K562 (cell line): ENCODE results near the gene PAPSS2. TPM values are rescaled to one million over a fixed set of nuclear protein-coding genes. Genes with fewer than 3 reads are reported as not detected.

Experiments
- ATAC-seq: fragments of 200-7000 bp; cut with Tn5 transposase; 3 replicates; pipeline ENCODE4 v1.9.1; 2020; ENCODE audit warnings: moderate library complexity
- BruUV-seq: library from RNA; stranded (reverse); fragments of 400-500 nt; replicated peaks from 2 replicates; lab custom pipeline; 2021; lab: Mats Ljungman, UMichigan
- CTCF ChIA-PET: fragments of 300-600 bp; formaldehyde crosslinking; extraction: SDS; loops from one replicate; lab custom pipeline; 2021; ENCODE audit warnings: low intra/inter-chr PET ratio; lab: Yijun Ruan, JAX
- POLR2A ChIA-PET: fragments of 300-600, 350-650 bp; sonication (Branson Sonifier 250); formaldehyde crosslinking; extraction: SDS; loops from one replicate; lab custom pipeline; 2021; ENCODE audit warnings: antibody characterized with exemption, inconsistent platforms; lab: Yijun Ruan, JAX
- DNase-seq, 4 experiments: peaks; one replicate each; pipeline versions ENCODE4 v3.0.0 to v3.0.0-alpha.2; 2011 to 2018; ENCODE audit warnings: low spot score in 3 of 4, mixed read lengths in 3 of 4; ENCODE audit errors: extremely low read depth in 1 of 4
- FAIRE-seq: peaks from 2 replicates; lab custom pipeline; 2011; peaks lifted over from hg19 to GRCh38; lab: Jason Lieb, UNC
- H2AFZ ChIP-seq: 2 replicates; pipeline ENCODE4 v1.6.0; 2011; ENCODE audit warnings: low read depth, low read length, control low read depth, inconsistent platforms
- H3K27ac ChIP-seq: fragments of 200-600 bp; 3 replicates; pipeline ENCODE4 v1.8.0; 2011; ENCODE audit warnings: low read depth, mild to moderate bottlenecking, control low read depth, inconsistent platforms, low read length, moderate library complexity, mixed read lengths; ENCODE audit errors: extremely low read depth
- H3K27me3 ChIP-seq, 2 experiments: fragments of 300-600 bp in 1 of 2; 2 replicates in 1 of 2; 3 replicates in 1 of 2; pipeline versions ENCODE4 v1.6.0 to v1.8.0; 2011; ENCODE audit warnings: inconsistent platforms in 2 of 2, low read length in 2 of 2, mild to moderate bottlenecking in 1 of 2, mixed read lengths in 1 of 2, moderate library complexity in 1 of 2; ENCODE audit not compliant: control insufficient read depth in 2 of 2, insufficient read depth in 2 of 2
- H3K36me3 ChIP-seq: fragments of 300-600 bp; 3 replicates; pipeline ENCODE4 v1.8.0; 2011; ENCODE audit warnings: mild to moderate bottlenecking, low read length, inconsistent platforms; ENCODE audit not compliant: control insufficient read depth, insufficient read depth
- H3K4me1 ChIP-seq, 2 experiments: fragments of 200-600 bp in 1 of 2; replicated peaks in 1 of 2; 2 replicates in 1 of 2; 3 replicates in 1 of 2; pipeline versions ENCODE4 v1.5.1 to v1.8.0; 2011; ENCODE audit warnings: inconsistent platforms in 2 of 2, low read length in 2 of 2, mild to moderate bottlenecking in 1 of 2, mixed read lengths in 1 of 2, moderate library complexity in 1 of 2; ENCODE audit not compliant: control insufficient read depth in 2 of 2, insufficient read depth in 2 of 2
- H3K4me2 ChIP-seq: 2 replicates; pipeline ENCODE4 v1.6.1; 2011; ENCODE audit warnings: low read length, control low read depth, inconsistent platforms, mixed read lengths; ENCODE audit not compliant: insufficient read depth
- H3K4me3 ChIP-seq: fragments of 200-600 bp; sonication (generic), shearing (Covaris generic); 2 replicates; pipeline ENCODE4 v1.5.1; 2016; ENCODE audit warnings: control low read depth, inconsistent platforms
- H3K79me2 ChIP-seq: fragments of 200-600 bp; 3 replicates; pipeline ENCODE4 v1.8.0; 2011; ENCODE audit warnings: low read length, inconsistent platforms; ENCODE audit not compliant: control insufficient read depth, insufficient read depth
- H3K9ac ChIP-seq, 2 experiments: 2 replicates each; pipeline versions ENCODE4 v1.6.0 to v1.6.1; 2011; ENCODE audit warnings: low read depth in 2 of 2, low read length in 2 of 2, control low read depth in 1 of 2, inconsistent platforms in 1 of 2, mild to moderate bottlenecking in 1 of 2, mixed read lengths in 1 of 2; ENCODE audit not compliant: insufficient read depth in 1 of 2
- H3K9me1 ChIP-seq: one replicate; pipeline ENCODE4 v1.6.0; 2011; ENCODE audit warnings: inconsistent platforms, mild to moderate bottlenecking, low read length, moderate library complexity; ENCODE audit not compliant: control insufficient read depth, insufficient read depth
- H3K9me3 ChIP-seq: replicated peaks from 2 replicates; pipeline ENCODE4 v1.5.1; 2011; ENCODE audit warnings: low read depth, low read length, inconsistent platforms; ENCODE audit not compliant: control insufficient read depth, insufficient read depth
- H4K20me1 ChIP-seq: replicated peaks from 2 replicates; pipeline ENCODE4 v1.6.1; 2011; ENCODE audit warnings: low read length, inconsistent platforms, mixed read lengths; ENCODE audit not compliant: control insufficient read depth, insufficient read depth
- ARID1B ChIP-seq: fragments of 450-650 bp; IDR thresholded peaks from 2 replicates; pipeline ENCODE4 v1.6.1; 2016; ENCODE audit warnings: antibody characterized with exemption, mild to moderate bottlenecking, inconsistent platforms
- ATF7 ChIP-seq: fragments of 450-650 bp; IDR thresholded peaks from 2 replicates; pipeline ENCODE4 v1.7.1; 2014; ENCODE audit warnings: mild to moderate bottlenecking, moderate library complexity
- HMG20A ChIP-seq: fragments of 450-650 bp; formaldehyde crosslinking; conservative IDR thresholded peaks from 2 replicates; pipeline ENCODE4 v1.4.0; 2020; ENCODE audit warnings: mild to moderate bottlenecking, mixed read lengths
- PHF8 ChIP-seq: fragments of 200-600 bp; sonication (generic); IDR thresholded peaks from 2 replicates; pipeline ENCODE4 v1.6.1; 2012; ENCODE audit warnings: mixed run types, mild to moderate bottlenecking, inconsistent platforms, low read length, moderate library complexity, borderline replicate concordance
- ZBED1 ChIP-seq: IDR thresholded peaks from 2 replicates; pipeline ENCODE4 v1.6.1; 2014
- ZEB2 ChIP-seq: fragments of 450-650 bp; IDR thresholded peaks from 2 replicates; pipeline ENCODE4 v1.6.1; 2016
- ZFP1 ChIP-seq: fragments of 450-650 bp; formaldehyde crosslinking; IDR thresholded peaks from 2 replicates; pipeline ENCODE4 v1.4.0; 2020; ENCODE audit warnings: mild to moderate bottlenecking, mixed read lengths
- ZNF668 ChIP-seq: fragments of 250-450 bp; sonication (Bioruptor Pico); IDR thresholded peaks from 2 replicates; pipeline ENCODE4 v1.8.0; 2022; ENCODE audit warnings: mild to moderate bottlenecking, inconsistent platforms
- WGBS: fragments of 100-300 bp; shearing (Covaris generic); methylation state at CpG from one replicate; pipeline ENCODE4 v1.1.6; 2016; ENCODE audit warnings: low coverage, mixed read lengths; ENCODE audit not compliant: insufficient coverage; ENCODE audit errors: missing lambda C conversion rate; 5-methylcytosine and 5-hydroxymethylcytosine counted together
- in situ Hi-C: fragments of 300-500 bp; cut with MboI; formaldehyde crosslinking; loops from 4 replicates; pipeline ENCODE4 v1.15.0; 2018; ENCODE audit warnings: inconsistent platforms, mixed read lengths
- intact Hi-C: fragments of 100-400 bp; cut with micrococcal nuclease; formaldehyde crosslinking; loops from 2 replicates; pipeline ENCODE4 v1.14.2; 2022
- polyA plus RNA-seq, 8 experiments: library from polyadenylated mRNA; depleted of rRNA in 4 of 8; stranded (reverse) in 5 of 8; unstranded in 3 of 8; fragments of >200 nt; fragmentation: Nextera tagmentation in 2 of 8; fragmentation: Illumina TruSeq in 1 of 8; extraction: Ambion mirVana in 2 of 8; extraction: Trizol in 1 of 8; gene quantifications; 2 replicates each; pipeline versions ENCODE4 v1.2.1 to v1.2.3, GENCODE V29; 2011 to 2014; ENCODE audit warnings: inconsistent platforms in 1 of 8, missing spikeins in 1 of 8
- total RNA-seq, 7 experiments: library from RNA; depleted of rRNA in 6 of 7; stranded (reverse); fragments of >200 nt in 6 of 7; fragmentation: Illumina TruSeq in 2 of 7; extraction: Trizol in 2 of 7; gene quantifications; 2 replicates each; pipeline versions ENCODE4 v1.2.1 to v1.2.3, GENCODE V29; 2011 to 2021; ENCODE audit warnings: low replicate concordance in 1 of 7
- TF ChIP-seq, protein P1 (sequence below), 2 experiments: fragments of 450-650 bp in 1 of 2; sonication (generic) in 1 of 2; formaldehyde crosslinking in 1 of 2; IDR thresholded peaks in 1 of 2; conservative IDR thresholded peaks in 1 of 2; 2 replicates each; pipeline versions ENCODE4 v1.6.1 to v1.8.1; 2016 to 2023; ENCODE audit warnings: mild to moderate bottlenecking in 2 of 2, moderate library complexity in 2 of 2, inconsistent platforms in 1 of 2, missing genetic modification reagents in 1 of 2

PAPSS2 gene
- total and polyA plus RNA-seq, 9 of the 15 experiments (the other 6 are each of a cell fraction or from before 2014, with no cell fraction given), result 0.01 to 0.29 TPM; not detected in 7

DNA sequence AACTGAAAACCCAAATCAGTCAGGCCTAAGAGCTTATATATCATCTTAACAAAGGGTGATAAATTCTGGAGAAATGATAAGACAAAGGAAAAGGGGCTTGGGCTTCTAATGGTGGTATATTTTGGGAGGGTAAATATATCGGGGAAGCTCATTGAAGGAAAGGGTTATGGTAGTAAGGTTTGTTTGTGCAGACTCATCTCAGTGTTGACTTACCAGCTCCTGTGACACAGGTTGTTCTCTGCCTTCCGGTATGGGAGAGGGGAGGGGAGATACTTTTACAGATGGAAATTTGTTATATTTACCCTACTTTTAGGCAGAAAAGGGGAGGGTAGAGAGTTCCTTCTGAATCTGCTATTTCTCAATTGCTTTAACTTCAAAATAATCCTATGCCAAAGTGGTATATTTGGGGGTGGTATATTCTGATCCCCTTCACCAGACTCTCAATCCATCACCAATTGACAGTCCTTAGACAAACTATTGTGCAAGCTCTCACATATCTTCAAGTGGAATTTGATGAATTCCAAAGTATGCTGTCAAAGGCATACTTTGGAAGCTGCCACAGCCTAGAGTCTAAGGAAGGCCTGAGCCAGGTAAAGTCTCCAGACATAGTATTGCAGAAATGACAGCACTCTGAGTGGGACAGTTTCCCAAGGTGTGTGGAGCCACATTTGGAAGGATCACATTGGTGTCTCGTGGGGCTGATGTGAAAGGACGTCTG lies 13.3 kb upstream of the PAPSS2 start:
- CTCF ChIA-PET, result no interaction called here
- Histone ChIP-seq H3K4me3 (no peak overlapping the region), H3K4me1 (no peaks in the 10 kb centered on the region), H4K20me1 (no peaks in the 10 kb centered on the region), H3K36me3 (no peaks in the 10 kb centered on the region), H3K4me2 (no peak overlapping the region), H3K79me2 (no peaks in the 10 kb centered on the region), H3K9ac (no peak overlapping the region), H3K9me1 (no peaks in the 10 kb centered on the region), H3K27me3 (no peaks in the 10 kb centered on the region), H3K27ac (no peak overlapping the region), H3K9me3 (no peaks in the 10 kb centered on the region), H2AFZ (no peak overlapping the region)
- no TSS peak for BruUV-seq
- POLR2A ChIA-PET, result interaction anchor here (0.9 kb wide), 1 partner anchor 14 kb away, joined by 3 read pairs; no protein-coding TSS in a partner anchor
- WGBS, result 9% methylated on average over 4 of the region's 4 CpGs
- TF ChIP-seq ARID1B (no peak), ZNF668 (CRISPR knock-in tag) (no peak), ZBED1 (no peak), ZFP1 (CRISPR knock-in tag) (no peak)
- in situ Hi-C loops, result no loop called here
- intact Hi-C loops, result loop anchor here (5.0 kb wide), 1 partner anchor 114 kb away; no protein-coding TSS in a partner anchor
- DNase-seq (no peak), FAIRE-seq (no peak), ATAC-seq (no peak)

DNA sequence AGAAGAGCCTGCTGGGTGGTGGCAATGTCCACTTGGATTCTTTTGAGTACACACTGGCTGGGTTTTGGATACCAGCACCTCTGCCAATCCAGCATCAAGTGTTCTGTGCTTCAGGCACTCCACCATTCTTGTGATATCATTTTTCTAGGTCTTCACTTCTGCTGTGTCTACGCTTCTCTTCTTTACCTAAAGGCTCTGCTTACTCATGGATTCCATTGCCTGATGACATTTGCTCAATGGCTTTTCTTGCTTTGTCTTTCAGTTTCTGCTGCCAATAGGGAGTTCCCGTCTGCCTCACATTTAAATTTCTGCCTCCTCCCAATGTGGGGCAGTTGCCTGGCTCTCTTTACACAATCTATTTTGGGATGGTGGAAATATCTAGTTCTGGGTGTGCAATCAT lies 12.7 kb upstream of the PAPSS2 start:
- Histone ChIP-seq H3K27me3 (no peaks in the 10 kb centered on the region), H3K9ac (no peak overlapping the region), H3K9me1 (no peaks in the 10 kb centered on the region), H3K79me2 (no peaks in the 10 kb centered on the region), H3K36me3 (no peaks in the 10 kb centered on the region), H3K27ac (no peak overlapping the region), H3K4me3 (no peak overlapping the region), H3K4me2 (no peak overlapping the region), H3K9me3 (no peaks in the 10 kb centered on the region), H2AFZ (no peak overlapping the region), H4K20me1 (no peaks in the 10 kb centered on the region), H3K4me1 (no peaks in the 10 kb centered on the region)
- in situ Hi-C loops, result no loop called here
- DNase-seq (no peak), FAIRE-seq (no peak), ATAC-seq (no peak)
- 26% methylated on average over 2 of the region's 2 CpGs for WGBS
- ChIA-PET POLR2A (no interaction called here), CTCF (no interaction called here)
- intact Hi-C loops, result loop anchor here (5.0 kb wide), 1 partner anchor 115 kb away; no protein-coding TSS in a partner anchor
- BruUV-seq, result no TSS peak
- no peak for TF ChIP-seq HMG20A (CRISPR knock-in tag)
- TF ChIP-seq PHF8, result no peak
- no peak for TF ChIP-seq ZEB2
- TF ChIP-seq, protein P1, sequence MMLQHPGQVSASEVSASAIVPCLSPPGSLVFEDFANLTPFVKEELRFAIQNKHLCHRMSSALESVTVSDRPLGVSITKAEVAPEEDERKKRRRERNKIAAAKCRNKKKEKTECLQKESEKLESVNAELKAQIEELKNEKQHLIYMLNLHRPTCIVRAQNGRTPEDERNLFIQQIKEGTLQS (IDR thresholded peaks at IDR 0.05), result no peak
- TF ChIP-seq, protein P1 (CRISPR knock-in tag; conservative IDR thresholded peaks at IDR 0.05), result no peak
- no peak for TF ChIP-seq ATF7
